Psoas muscle (tissue), 8 donors: Measurements from ENCODE around the gene CAST. TPM values are rescaled to one million over a fixed set of nuclear protein-coding genes. Genes with fewer than 3 reads are reported as not detected.
A peak's percentile ranks its signal among the peaks of the same experiment; 100 is the strongest.
"Not testable (repeated sequence)": the region's sequence is repeated elsewhere in the genome, so short reads cannot be mapped to it uniquely, and the experiment has no call there.

Source experiments
- ATAC-seq, 4 donors: fragments of 200-7000 bp; cut with Tn5 transposase; one replicate each; pipeline ENCODE4 v1.9.1; 2020; ENCODE audit warnings: moderate library complexity in 3 of 4, mild to moderate bottlenecking in 2 of 4
- DNase-seq, 2 donors: peaks; one replicate each; pipeline ENCODE4 v3.0.0-alpha.2; 2020
- H3K27ac ChIP-seq: fragments of 200-600 bp; one replicate; pipeline ENCODE4 v1.8.0; 2022
- H3K27me3 ChIP-seq, 3 donors: fragments of 200-600 bp in 1 of 3; one replicate each; pipeline versions ENCODE4 v1.6.1 to v1.8.0; 2013 to 2022; ENCODE audit warnings: low read length in 2 of 3, mild to moderate bottlenecking in 2 of 3, moderate library complexity in 1 of 3; ENCODE audit not compliant: insufficient read depth in 3 of 3
- H3K36me3 ChIP-seq, 2 donors: fragments of 200-600 bp in 1 of 2; one replicate each; pipeline versions ENCODE4 v1.6.1 to v1.8.0; 2013 to 2022; ENCODE audit warnings: low read depth in 1 of 2, mild to moderate bottlenecking in 1 of 2, moderate library complexity in 1 of 2; ENCODE audit not compliant: insufficient read depth in 1 of 2
- H3K4me1 ChIP-seq: fragments of 200-600 bp; one replicate; pipeline ENCODE4 v1.8.0; 2022
- H3K4me3 ChIP-seq: fragments of 200-600 bp; one replicate; pipeline ENCODE4 v1.8.0; 2022; ENCODE audit warnings: mild to moderate bottlenecking
- H3K9me3 ChIP-seq: fragments of 200-600 bp; one replicate; pipeline ENCODE4 v1.8.0; 2022
- CTCF ChIP-seq: fragments of 200-600 bp; IDR thresholded peaks from one replicate; pipeline ENCODE4 v1.8.0; 2022; ENCODE audit warnings: antibody characterized with exemption
- WGBS, 3 donors: extraction: QIAGEN DNeasy Blood & Tissue Kit; methylation state at CpG; one replicate each; pipeline versions ENCODE4 v1.1.6 to v1.1.7; 2013; 5-methylcytosine and 5-hydroxymethylcytosine counted together
- intact Hi-C, 2 donors: fragments of 100-400 bp; cut with DNase I; formaldehyde crosslinking; loops; one replicate each; pipeline versions ENCODE4 v1.11.0 to v1.14.2; 2022
- polyA plus RNA-seq, 3 donors: library from polyadenylated mRNA; stranded (reverse); fragments of 200-250 nt; gene quantifications; one replicate each; pipeline ENCODE4 v1.2.3, GENCODE V29; 2013
- total RNA-seq, 4 donors: library from RNA; stranded (reverse); fragmentation: NEBNext Ultra II Directional in 2 of 4; extraction: Animal tissue kit (Norgen Biotek cat#: 25700) in 2 of 4; gene quantifications; one replicate each; pipeline versions ENCODE4 v1.2.1 to v1.2.4, GENCODE V29; 2021 to 2023
- donor health status: healthy with polysubstance abuse.
- donor health status: DM: no; HTN: no; CAD: no; lungs with moderate emphysema.
- donor health status: Bipolar disorder and iron deficiency.
- donor health status: healthy.
- donor health status: DM: yes; HTN: yes; CAD: no.
- donor health status: DM: no; HTN: no; CAD: no.
- donor health status: DM: no; HTN: no; CAD: no.
- donor health status: DM: yes; HTN: yes; CAD: no.

CAST gene
- total and polyA plus RNA-seq, 7 donors, result 193 to 447 (median 312) TPM

GRCh38 chr5:96794757-96795156 is 132.6 kb downstream of the CAST start:
- no peak for ATAC-seq

GRCh38 chr5:96795626-96796025 is 133.4 kb downstream of the CAST start:
- TF ChIP-seq CTCF, result no peak
- no peak for DNase-seq
- Histone ChIP-seq H3K27ac (no peak overlapping the region), H3K4me1 (no peaks in the 10 kb centered on the region), H3K27me3 (no peaks in the 10 kb centered on the region), H3K9me3 (peaks cover 4% of the 10 kb centered on the region), H3K36me3 (peaks cover 9 to 95% of the 10 kb centered on the region in 2 donors), H3K4me3 (no peak overlapping the region)
- 89 to 90% (median 89%) methylated on average over 2 of the region's 2 CpGs for WGBS, 3 donors
- intact Hi-C loops, result no loop called here
- no peak for ATAC-seq

More at GRCh38 chr5:96794757-96795156, 132.6 kb downstream of the CAST start:
- no peak for TF ChIP-seq CTCF
- Histone ChIP-seq H3K27ac (no peak overlapping the region), H3K9me3 (peaks cover 4% of the 10 kb centered on the region), H3K4me1 (no peaks in the 10 kb centered on the region), H3K4me3 (no peak overlapping the region), H3K27me3 (no peaks in the 10 kb centered on the region), H3K36me3 (peaks cover 7 to 95% of the 10 kb centered on the region in 2 donors)
- intact Hi-C loops, result no loop called here
- no peak for DNase-seq
- 85 to 94% (median 94%) methylated on average over 3 of the region's 3 CpGs for WGBS, 3 donors

- H3K27me3 ChIP-seq, result no peaks in the 10 kb centered on the region
- peaks cover 10 to 95% of the 10 kb centered on the region in 2 donors for H3K36me3 ChIP-seq
- H3K4me1 ChIP-seq, result no peaks in the 10 kb centered on the region
- no peak for DNase-seq
- no peak for ATAC-seq
- H3K9me3 ChIP-seq, result peaks cover 4% of the 10 kb centered on the region
- 71 to 84% (median 80%) methylated on average over 2 of the region's 2 CpGs for WGBS, 3 donors
- H3K4me3 ChIP-seq, result no peak overlapping the region
- no peak for TF ChIP-seq CTCF
- no peak overlapping the region for H3K27ac ChIP-seq
- intact Hi-C loops, result no loop called here
These were observed 134.3 kb downstream of the CAST start for GRCh38 chr5:96796434-96796833.

- H3K4me3 ChIP-seq, H3K27ac ChIP-seq, H3K27me3 ChIP-seq, ATAC-seq, H3K4me1 ChIP-seq, intact Hi-C loops, H3K9me3 ChIP-seq, DNase-seq: not testable (repeated sequence)
- WGBS, 3 donors, result 85 to 97% (median 96%) methylated on average over 9 to 11 of the region's 11 CpGs
- peaks cover 5 to 57% of the 10 kb centered on the region in 2 donors for H3K36me3 ChIP-seq
These were observed 139.5 kb downstream of the CAST start for GRCh38 chr5:96801718-96802117.

- Histone ChIP-seq H3K36me3 (peaks cover 0 to 13% of the 10 kb centered on the region in 2 donors), H3K27ac (peak overlapping the region; percentile 99), H3K4me3 (peak overlapping the region; percentile 92), H3K4me1 (peaks cover 18% of the 10 kb centered on the region), H3K9me3 (no peaks in the 10 kb centered on the region), H3K27me3 (no peaks in the 10 kb centered on the region)
- TF ChIP-seq CTCF, result no peak
- DNase-seq, result peak; percentile 88 to 93
- intact Hi-C loops, result loop anchor here in 1 of 2 donors (5.0 kb wide), 2 partner anchors 65 to 1165 kb away; no protein-coding TSS in a partner anchor
- ATAC-seq, result peak; percentile 79 to 86 (median 82)
- 1 to 3% (median 1%) methylated on average over 24 to 37 of the region's 37 CpGs for WGBS, 3 donors
These were observed 145.0 kb downstream of the CAST start for GRCh38 chr5:96807075-96807654.
